Esophagus squamous epithelium (tissue), 5 donors: ENCODE data around the gene CCND1. TPM values are rescaled to one million over a fixed set of nuclear protein-coding genes. Genes with fewer than 3 reads are reported as not detected.
"Not testable (repeated sequence)": the region's sequence is repeated elsewhere in the genome, so short reads cannot be mapped to it uniquely, and the experiment has no call there.

ENCODE experiments used
- DNase-seq: peaks from one replicate; lab custom pipeline; 2025; lab: John Stamatoyannopoulos, UW
- H3K27ac ChIP-seq, 4 donors: fragments of 200-600 bp; sonication (generic); one replicate each; pipeline ENCODE4 v1.5.1; 2016 to 2019; ENCODE audit warnings: mild to moderate bottlenecking in 1 of 4
- H3K27me3 ChIP-seq, 4 donors: fragments of 200-600 bp; sonication (generic); 1 replicate in 3 of 4; 2 replicates in 1 of 4; pipeline versions ENCODE4 v1.5.1 to v1.6.0; 2017 to 2021; ENCODE audit warnings: antibody characterized with exemption in 1 of 4
- H3K36me3 ChIP-seq, 3 donors: fragments of 200-600 bp; sonication (generic); one replicate each; pipeline ENCODE4 v1.5.1; 2016 to 2019
- H3K4me1 ChIP-seq, 3 donors: fragments of 200-600 bp; sonication (generic); one replicate each; pipeline ENCODE4 v1.5.1; 2017 to 2019
- H3K4me3 ChIP-seq, 4 donors: fragments of 200-600 bp; sonication (generic); 1 replicate in 3 of 4; 2 replicates in 1 of 4; pipeline ENCODE4 v1.5.1; 2016 to 2019; ENCODE audit warnings: mild to moderate bottlenecking in 2 of 4, moderate library complexity in 1 of 4
- H3K9me3 ChIP-seq, 3 donors: fragments of 200-600 bp; sonication (generic); one replicate each; pipeline ENCODE4 v1.5.1; 2016 to 2019
- CTCF ChIP-seq, 6 experiments: fragments of 450-650 bp in 4 of 6; fragments of 200-600 bp in 2 of 6; sonication (generic) in 2 of 6; IDR thresholded peaks; one replicate each; pipeline ENCODE4 v1.5.1; 2016 to 2019; ENCODE audit warnings: antibody characterized with exemption in 6 of 6, mild to moderate bottlenecking in 4 of 6, moderate library complexity in 4 of 6
- POLR2A ChIP-seq, 4 donors: fragments of 450-650 bp; IDR thresholded peaks; one replicate each; pipeline ENCODE4 v1.6.1; 2017; ENCODE audit warnings: antibody characterized with exemption in 4 of 4, mild to moderate bottlenecking in 4 of 4, moderate library complexity in 3 of 4
- WGBS, 2 donors: methylation state at CpG; one replicate each; pipeline ENCODE4 v1.1.5; 2018; 5-methylcytosine and 5-hydroxymethylcytosine counted together
- intact Hi-C: fragments of 100-400 bp; cut with DNase I; formaldehyde crosslinking; loops from one replicate; pipeline ENCODE4 v1.15.0; 2022
- total RNA-seq, 4 donors: library from RNA; depleted of rRNA; stranded (reverse); fragments of >200 nt; gene quantifications; one replicate each; pipeline ENCODE4 v1.1.0, GENCODE V29; 2016
- donor health status: DM: yes; HTN: yes; CAD: no.

Gene CCND1
- total RNA-seq, 4 donors from 2014 or later: 64.1 to 216 (median 145) TPM

DNA sequence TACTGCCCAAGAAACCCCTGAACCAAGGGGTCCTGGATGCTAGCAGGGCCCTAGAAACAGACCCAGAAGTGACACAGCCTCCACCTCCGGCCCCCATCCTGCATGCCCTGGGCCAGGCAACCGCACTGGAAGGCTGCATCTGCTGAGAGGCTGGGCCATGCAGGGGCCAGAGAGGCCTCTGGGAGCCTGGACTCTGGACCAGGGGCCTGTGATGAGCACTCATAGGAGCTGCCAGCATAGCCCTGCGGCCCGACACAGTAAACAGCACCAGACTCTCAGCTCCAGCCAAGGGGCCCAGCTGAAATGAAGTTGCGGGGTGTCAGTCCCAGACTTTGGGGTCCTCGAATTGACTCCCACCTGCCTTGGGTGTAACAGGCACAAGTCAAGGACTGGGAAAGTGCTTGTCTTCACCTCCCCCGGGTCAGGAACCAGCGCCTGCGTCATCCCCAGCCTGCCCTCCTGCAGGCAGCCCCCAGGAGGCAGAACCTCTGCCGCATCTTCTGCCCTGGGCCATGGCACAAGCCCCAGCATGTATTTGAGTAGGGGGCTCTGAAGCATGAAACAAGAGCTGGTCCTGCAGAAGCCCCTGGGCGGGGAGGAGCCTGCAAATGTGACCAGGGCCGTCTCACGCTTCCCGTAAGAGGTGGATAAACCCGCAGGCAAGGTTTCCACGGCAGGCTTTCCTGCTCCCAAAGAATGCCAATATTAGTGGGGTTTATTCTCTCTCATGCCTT, 25.2 kb upstream of the CCND1 start:
- H3K27ac ChIP-seq: no peak overlapping the region
- H3K4me3 ChIP-seq: no peak overlapping the region
- no peak for TF ChIP-seq POLR2A (IDR thresholded peaks at IDR 0.05)
- TF ChIP-seq CTCF (IDR thresholded peaks at IDR 0.05): no peak
- H3K4me1 ChIP-seq: peaks cover 0 to 3% (median 0%) of the 10 kb centered on the region in 3 donors
- 83 to 93% methylated on average over 6 to 10 of the region's 16 CpGs for WGBS, 2 donors
- intact Hi-C loops: no loop called here
- no peak for DNase-seq
- H3K9me3 ChIP-seq: no peaks in the 10 kb centered on the region
- H3K36me3 ChIP-seq: no peaks in the 10 kb centered on the region
- no peaks in the 10 kb centered on the region for H3K27me3 ChIP-seq

DNA sequence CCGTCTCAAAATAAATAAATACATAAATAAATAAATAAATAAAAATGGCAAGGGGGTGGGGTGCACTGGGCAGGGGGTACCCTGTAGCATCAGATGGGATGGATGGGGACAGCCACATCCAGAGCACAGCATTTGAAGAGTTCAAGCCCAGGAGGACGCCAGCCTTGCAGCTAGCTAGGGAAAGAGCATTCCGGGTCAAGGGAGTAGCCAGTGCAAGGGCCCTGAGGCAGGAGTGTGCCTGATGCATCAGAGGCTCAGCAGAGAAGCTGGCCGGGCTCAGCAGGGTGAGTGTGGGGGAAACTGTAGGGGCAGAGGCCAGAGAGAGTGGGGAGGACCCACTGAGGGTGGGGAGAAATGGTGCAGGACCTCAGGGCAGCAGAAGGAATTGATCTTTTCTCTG, 23.7 kb upstream of the CCND1 start:
- TF ChIP-seq POLR2A (IDR thresholded peaks at IDR 0.05) (no peak), CTCF (IDR thresholded peaks at IDR 0.05) (no peak)
- WGBS, 2 donors: 71 to 81% methylated on average over 4 of the region's 4 CpGs

GRCh38 chr11:69617682-69618081, 23.3 kb upstream of the CCND1 start:
- no peak for DNase-seq
- intact Hi-C loops: no loop called here
- Histone ChIP-seq H3K9me3 (no peaks in the 10 kb centered on the region), H3K27ac (no peak overlapping the region), H3K36me3 (no peaks in the 10 kb centered on the region), H3K27me3 (no peaks in the 10 kb centered on the region), H3K4me1 (peaks cover 0 to 10% (median 0%) of the 10 kb centered on the region in 3 donors), H3K4me3 (no peak overlapping the region)
- TF ChIP-seq CTCF (IDR thresholded peaks at IDR 0.05) (no peak), POLR2A (IDR thresholded peaks at IDR 0.05) (no peak)
- WGBS, 2 donors: 75 to 84% methylated on average over 6 to 10 of the region's 10 CpGs

More for the DNA sequence above, 23.7 kb upstream of the CCND1 start:
- Histone ChIP-seq H3K27me3 (no peaks in the 10 kb centered on the region), H3K36me3 (no peaks in the 10 kb centered on the region), H3K27ac (no peak overlapping the region), H3K9me3 (no peaks in the 10 kb centered on the region), H3K4me1 (peaks cover 0 to 10% (median 0%) of the 10 kb centered on the region in 3 donors), H3K4me3 (no peak overlapping the region)
- no peak for DNase-seq
- intact Hi-C loops: no loop called here

- peaks cover 0 to 10% (median 0%) of the 10 kb centered on the region in 3 donors for H3K4me1 ChIP-seq
- no peaks in the 10 kb centered on the region for H3K36me3 ChIP-seq
- no peak overlapping the region for H3K4me3 ChIP-seq
- intact Hi-C loops: no loop called here
- DNase-seq: no peak
- H3K9me3 ChIP-seq: no peaks in the 10 kb centered on the region
- TF ChIP-seq CTCF (IDR thresholded peaks at IDR 0.05): no peak
- no peak for TF ChIP-seq POLR2A (IDR thresholded peaks at IDR 0.05)
- H3K27ac ChIP-seq: no peak overlapping the region
- no peaks in the 10 kb centered on the region for H3K27me3 ChIP-seq
- WGBS, 2 donors: 74 to 75% methylated on average over 8 of the region's 8 CpGs
Observed at GRCh38 chr11:69618237-69618636, 22.7 kb upstream of the CCND1 start.

- H3K36me3 ChIP-seq: no peaks in the 10 kb centered on the region
- H3K27me3 ChIP-seq: peaks cover 0 to 13% (median 0%) of the 10 kb centered on the region in 4 donors
- H3K9me3 ChIP-seq: no peaks in the 10 kb centered on the region
- TF ChIP-seq POLR2A (IDR thresholded peaks at IDR 0.05) (no peak), CTCF (IDR thresholded peaks at IDR 0.05) (no peak)
- intact Hi-C loops: no loop called here
- H3K27ac ChIP-seq: no peak overlapping the region
- peaks cover 0 to 10% (median 0%) of the 10 kb centered on the region in 3 donors for H3K4me1 ChIP-seq
- 21 to 44% methylated on average over 2 of the region's 2 CpGs for WGBS, 2 donors
- no peak for DNase-seq
- no peak overlapping the region for H3K4me3 ChIP-seq
Observed at GRCh38 chr11:69620683-69621290, 20.2 kb upstream of the CCND1 start.

- H3K27ac ChIP-seq, H3K9me3 ChIP-seq, H3K4me1 ChIP-seq, H3K4me3 ChIP-seq, DNase-seq, intact Hi-C loops, H3K36me3 ChIP-seq: not testable (repeated sequence)
- 63 to 79% methylated on average over 6 to 8 of the region's 8 CpGs for WGBS, 2 donors
- H3K27me3 ChIP-seq: peaks cover 0 to 18% (median 0%) of the 10 kb centered on the region in 4 donors
Observed at GRCh38 chr11:69622097-69622681, 18.8 kb upstream of the CCND1 start.
